Bronchial epithelial cell (primary cell): ENCODE results near the gene RELB. TPM values are rescaled to one million over a fixed set of nuclear protein-coding genes. Genes with fewer than 3 reads are reported as not detected.
A peak's percentile ranks its signal among the peaks of the same experiment; 100 is the strongest.
"Not testable (repeated sequence)": the region's sequence is repeated elsewhere in the genome, so short reads cannot be mapped to it uniquely, and the experiment has no call there.

Experiments
- DNase-seq: peaks from one replicate; pipeline ENCODE4 v3.0.0-alpha.2; 2010; ENCODE audit warnings: low read depth
- FAIRE-seq: peaks from 2 replicates; lab custom pipeline; 2011; peaks lifted over from hg19 to GRCh38; lab: Jason Lieb, UNC
- H3K27me3 ChIP-seq: 2 replicates; pipeline ENCODE4 v1.5.1; 2011; ENCODE audit warnings: low read length; ENCODE audit not compliant: control insufficient read depth, insufficient read depth
- H3K36me3 ChIP-seq: 2 replicates; pipeline ENCODE4 v1.5.1; 2011; ENCODE audit warnings: low read length; ENCODE audit not compliant: control insufficient read depth, insufficient read depth
- H3K4me3 ChIP-seq: 2 replicates; pipeline ENCODE4 v1.5.1; 2011; ENCODE audit warnings: mild to moderate bottlenecking, low read depth, low read length, control low read depth
- CTCF ChIP-seq: IDR thresholded peaks from 2 replicates; pipeline ENCODE4 v1.5.1; 2011; ENCODE audit warnings: mild to moderate bottlenecking, moderate library complexity, low read length, control low read depth, inconsistent platforms; ENCODE audit not compliant: insufficient read depth, severe bottlenecking
- total RNA-seq: library from RNA; depleted of rRNA; stranded (reverse); fragments of >200 nt; gene quantifications from 2 replicates; pipeline ENCODE4 v1.2.1, GENCODE V29; 2014

RELB gene
- total RNA-seq, 1 donor from 2014 or later, result 2.1 TPM

GRCh38 chr19:44968118-44968517, 33.1 kb upstream of the RELB start:
- FAIRE-seq (no peak), DNase-seq (no peak)
- Histone ChIP-seq H3K4me3 (no peak overlapping the region), H3K36me3 (peaks cover 4% of the 10 kb centered on the region), H3K27me3 (no peaks in the 10 kb centered on the region)
- no peak for TF ChIP-seq CTCF

GRCh38 chr19:44968670-44969069, 32.6 kb upstream of the RELB start:
- H3K36me3 ChIP-seq, result peaks cover 4% of the 10 kb centered on the region
- TF ChIP-seq CTCF, result no peak
- FAIRE-seq, result no peak
- H3K27me3 ChIP-seq, result no peaks in the 10 kb centered on the region
- no peak for DNase-seq
- no peak overlapping the region for H3K4me3 ChIP-seq

- FAIRE-seq, result no peak
- Histone ChIP-seq H3K4me3 (no peak overlapping the region), H3K27me3 (no peaks in the 10 kb centered on the region), H3K36me3 (peaks cover 4% of the 10 kb centered on the region)
- no peak for TF ChIP-seq CTCF
- no peak for DNase-seq
These were observed 31.8 kb upstream of the RELB start for GRCh38 chr19:44969437-44969836.

GRCh38 chr19:44971451-44971850, 29.8 kb upstream of the RELB start:
- not testable (repeated sequence) for H3K4me3 ChIP-seq, DNase-seq, FAIRE-seq, H3K27me3 ChIP-seq
- H3K36me3 ChIP-seq, result peaks cover 15% of the 10 kb centered on the region

- no peak for TF ChIP-seq CTCF
- H3K36me3 ChIP-seq, result peaks cover 27% of the 10 kb centered on the region
- H3K27me3 ChIP-seq, result no peaks in the 10 kb centered on the region
- DNase-seq (no peak), FAIRE-seq (no peak)
- no peak overlapping the region for H3K4me3 ChIP-seq
These were observed 28.5 kb upstream of the RELB start for GRCh38 chr19:44972802-44973201.

GRCh38 chr19:44973982-44974735, 27.1 kb upstream of the RELB start:
- no peak overlapping the region for H3K4me3 ChIP-seq
- TF ChIP-seq CTCF, result no peak
- peaks cover 27% of the 10 kb centered on the region for H3K36me3 ChIP-seq
- DNase-seq, result no peak
- peak; percentile 50 for FAIRE-seq
- no peaks in the 10 kb centered on the region for H3K27me3 ChIP-seq
